Caco-2 (cell line): Measurements from ENCODE around the gene HEXA. TPM values are rescaled to one million over a fixed set of nuclear protein-coding genes. Genes with fewer than 3 reads are reported as not detected.
A peak's percentile ranks its signal among the peaks of the same experiment; 100 is the strongest.

Experiments used
- BruUV-seq: library from RNA; stranded (reverse); fragments of 400-500 nt; replicated peaks from 2 replicates; lab custom pipeline; 2021; lab: Mats Ljungman, UMichigan
- CTCF ChIA-PET: fragments of 300-600 bp; sonication (Branson Sonifier 250); formaldehyde crosslinking; loops from one replicate; lab custom pipeline; 2022; ENCODE audit warnings: antibody characterized with exemption; lab: Charles Lee
- POLR2A ChIA-PET: fragments of 300-600 bp; sonication (Branson Sonifier 250); formaldehyde crosslinking; loops from one replicate; lab custom pipeline; 2022; ENCODE audit warnings: antibody characterized with exemption; lab: Charles Lee
- DNase-seq, 2 experiments: peaks; one replicate each; pipeline versions ENCODE4 v3.0.0 to v3.0.0-alpha.2; 2020 to 2022
- H3K27me3 ChIP-seq: replicated peaks from 2 replicates; pipeline ENCODE4 v1.6.0; 2011; ENCODE audit warnings: low read length; ENCODE audit not compliant: control insufficient read depth, insufficient read depth
- H3K36me3 ChIP-seq: 2 replicates; pipeline ENCODE4 v1.5.1; 2011; ENCODE audit warnings: low read length; ENCODE audit not compliant: control insufficient read depth, insufficient read depth
- H3K4me1 ChIP-seq: fragments of 250-450 bp; sonication (Bioruptor Pico); 2 replicates; pipeline ENCODE4 v1.5.1; 2020; ENCODE audit warnings: mild to moderate bottlenecking
- H3K4me3 ChIP-seq: 2 replicates; pipeline ENCODE4 v1.5.1; 2011; ENCODE audit warnings: low read depth, mild to moderate bottlenecking, control low read depth, low read length
- H3K9me3 ChIP-seq: fragments of 250-450 bp; sonication (Bioruptor Pico); 2 replicates; pipeline ENCODE4 v1.5.1; 2020; ENCODE audit warnings: mild to moderate bottlenecking, moderate library complexity
- H3K27ac Mint-ChIP-seq: one replicate; pipeline ENCODE4 v1.8.0; 2022; ENCODE audit warnings: mixed read lengths; ENCODE audit not compliant: unreplicated experiment
- H3K27me3 Mint-ChIP-seq: one replicate; pipeline ENCODE4 v1.8.0; 2022; ENCODE audit warnings: mixed read lengths; ENCODE audit not compliant: insufficient read depth, unreplicated experiment
- H3K36me3 Mint-ChIP-seq: one replicate; pipeline ENCODE4 v1.8.0; 2022; ENCODE audit warnings: mild to moderate bottlenecking, mixed read lengths; ENCODE audit not compliant: insufficient read depth, unreplicated experiment
- H3K4me1 Mint-ChIP-seq: one replicate; pipeline ENCODE4 v1.8.0; 2022; ENCODE audit warnings: low read depth, mixed read lengths; ENCODE audit not compliant: unreplicated experiment
- H3K4me3 Mint-ChIP-seq: one replicate; pipeline ENCODE4 v1.8.0; 2022; ENCODE audit warnings: mild to moderate bottlenecking, moderate library complexity, mixed read lengths; ENCODE audit not compliant: unreplicated experiment
- H3K9me3 Mint-ChIP-seq: one replicate; pipeline ENCODE4 v1.8.0; 2022; ENCODE audit warnings: mixed read lengths; ENCODE audit not compliant: unreplicated experiment
- intact Hi-C: fragments of 100-400 bp; cut with micrococcal nuclease; formaldehyde crosslinking; loops from one replicate; pipeline ENCODE4 v1.10.0; 2022; ENCODE audit not compliant: unreplicated experiment
- total RNA-seq: library from RNA; stranded (reverse); gene quantifications from 2 replicates; pipeline ENCODE4 v1.2.3, GENCODE V29; 2022
- TF ChIP-seq, protein P1 (sequence below), 2 experiments: fragments of 200-600 bp in 1 of 2; IDR thresholded peaks; 1 replicate in 1 of 2; 2 replicates in 1 of 2; pipeline versions ENCODE4 v1.5.1 to v1.8.0; 2011 to 2022; ENCODE audit warnings: antibody characterized with exemption in 1 of 2, control low read depth in 1 of 2, inconsistent platforms in 1 of 2, low read depth in 1 of 2, low read length in 1 of 2, mild to moderate bottlenecking in 1 of 2, moderate library complexity in 1 of 2; ENCODE audit not compliant: insufficient read depth in 1 of 2, severe bottlenecking in 1 of 2, unreplicated experiment in 1 of 2

Gene HEXA
- total RNA-seq, 1 experiment from 2014 or later, result 151 TPM

DNA sequence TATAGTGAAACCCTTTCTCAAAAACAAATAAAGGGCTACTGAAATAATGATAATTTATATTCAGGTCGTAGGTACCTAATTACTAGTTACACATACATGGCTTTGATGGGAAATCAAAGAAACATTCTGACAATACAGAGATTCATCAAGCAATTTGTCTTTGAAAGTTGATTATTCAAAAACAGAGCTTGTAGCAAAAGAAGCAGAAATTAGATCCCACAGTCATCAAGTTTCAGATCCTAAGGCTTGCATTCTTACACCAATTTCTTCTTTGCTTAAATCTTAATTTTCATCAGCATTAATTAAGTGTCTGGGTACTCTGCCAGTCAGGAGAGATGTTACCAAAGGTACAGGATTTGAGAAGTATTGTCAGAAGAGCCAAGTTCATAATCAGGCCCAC lies 1.5 kb upstream of the HEXA start:
- Histone ChIP-seq H3K9me3 (no peaks in the 10 kb centered on the region), H3K27me3 (no peaks in the 10 kb centered on the region), H3K4me3 (no peak overlapping the region), H3K4me1 (peaks cover 16% of the 10 kb centered on the region; the same call in 1 of the 2 replicates), H3K36me3 (no peaks in the 10 kb centered on the region)
- H3K36me3 Mint-ChIP-seq, result peaks cover 17% of the 10 kb centered on the region
- no peak overlapping the region for H3K4me3 Mint-ChIP-seq
- peaks cover 16% of the 10 kb centered on the region for H3K4me1 Mint-ChIP-seq
- intact Hi-C loops, result no loop called here
- H3K27ac Mint-ChIP-seq, result no peak overlapping the region
- H3K9me3 Mint-ChIP-seq, result no peaks in the 10 kb centered on the region
- ChIA-PET POLR2A (no interaction called here), CTCF (no interaction called here)
- no peaks in the 10 kb centered on the region for H3K27me3 Mint-ChIP-seq
- no TSS peak for BruUV-seq
- TF ChIP-seq, protein P1, sequence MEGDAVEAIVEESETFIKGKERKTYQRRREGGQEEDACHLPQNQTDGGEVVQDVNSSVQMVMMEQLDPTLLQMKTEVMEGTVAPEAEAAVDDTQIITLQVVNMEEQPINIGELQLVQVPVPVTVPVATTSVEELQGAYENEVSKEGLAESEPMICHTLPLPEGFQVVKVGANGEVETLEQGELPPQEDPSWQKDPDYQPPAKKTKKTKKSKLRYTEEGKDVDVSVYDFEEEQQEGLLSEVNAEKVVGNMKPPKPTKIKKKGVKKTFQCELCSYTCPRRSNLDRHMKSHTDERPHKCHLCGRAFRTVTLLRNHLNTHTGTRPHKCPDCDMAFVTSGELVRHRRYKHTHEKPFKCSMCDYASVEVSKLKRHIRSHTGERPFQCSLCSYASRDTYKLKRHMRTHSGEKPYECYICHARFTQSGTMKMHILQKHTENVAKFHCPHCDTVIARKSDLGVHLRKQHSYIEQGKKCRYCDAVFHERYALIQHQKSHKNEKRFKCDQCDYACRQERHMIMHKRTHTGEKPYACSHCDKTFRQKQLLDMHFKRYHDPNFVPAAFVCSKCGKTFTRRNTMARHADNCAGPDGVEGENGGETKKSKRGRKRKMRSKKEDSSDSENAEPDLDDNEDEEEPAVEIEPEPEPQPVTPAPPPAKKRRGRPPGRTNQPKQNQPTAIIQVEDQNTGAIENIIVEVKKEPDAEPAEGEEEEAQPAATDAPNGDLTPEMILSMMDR (IDR thresholded peaks at IDR 0.05; ENCODE audit: insufficient read depth in 1 of 2, low read depth in 1 of 2, low read length in 1 of 2, severe bottlenecking in 1 of 2, unreplicated experiment in 1 of 2), result no peak
- no peak for DNase-seq

- H3K36me3 Mint-ChIP-seq, result peaks cover 26% of the 10 kb centered on the region
- no peaks in the 10 kb centered on the region for H3K36me3 ChIP-seq
- peaks cover 9% of the 10 kb centered on the region for H3K4me1 Mint-ChIP-seq
- intact Hi-C loops, result loop anchor here (1.0 kb wide), 1 partner anchor 98 kb away; no protein-coding TSS in a partner anchor
- ChIA-PET CTCF (interaction anchor here (0.9 kb wide), 1 partner anchor 63 kb away, joined by 3 read pairs; no protein-coding TSS in a partner anchor), POLR2A (interaction anchor here (0.7 to 1.9 kb wide), 2 partner anchors 59 to 98 kb away, joined by 3 to 6 read pairs; partner anchors contain the start of gene ARIH1)
- no TSS peak for BruUV-seq
- peak overlapping the region; percentile 88 for H3K27ac Mint-ChIP-seq
- peak overlapping the region; percentile 92 for H3K4me3 ChIP-seq
- no peaks in the 10 kb centered on the region for H3K9me3 ChIP-seq
- H3K9me3 Mint-ChIP-seq, result no peaks in the 10 kb centered on the region
- no peaks in the 10 kb centered on the region for H3K27me3 Mint-ChIP-seq
- H3K4me3 Mint-ChIP-seq, result peak overlapping the region; percentile 89
- DNase-seq, result peak in 1 of 2 experiments; percentile 74
- TF ChIP-seq, protein P1 (IDR thresholded peaks at IDR 0.05; ENCODE audit: insufficient read depth in 1 of 2, low read depth in 1 of 2, low read length in 1 of 2, severe bottlenecking in 1 of 2, unreplicated experiment in 1 of 2), result no peak
- no peaks in the 10 kb centered on the region for H3K27me3 ChIP-seq
- H3K4me1 ChIP-seq, result 0 out of 2 replicates have a peak, but pooled peaks cover 9% of the 10 kb centered on the region
Observed at GRCh38 chr15:72375501-72375845, 341 bp downstream of the HEXA start.

- no TSS peak for BruUV-seq
- no peak overlapping the region for H3K4me3 ChIP-seq
- no peak overlapping the region for H3K4me3 Mint-ChIP-seq
- H3K36me3 ChIP-seq, result peaks cover 2% of the 10 kb centered on the region; the same call in 1 of the 2 replicates
- CTCF ChIA-PET, result no interaction called here
- no peak for DNase-seq
- TF ChIP-seq, protein P1 (IDR thresholded peaks at IDR 0.05; ENCODE audit: insufficient read depth in 1 of 2, low read depth in 1 of 2, low read length in 1 of 2, severe bottlenecking in 1 of 2, unreplicated experiment in 1 of 2), result no peak
- H3K27me3 Mint-ChIP-seq, result no peaks in the 10 kb centered on the region
- H3K27ac Mint-ChIP-seq, result no peak overlapping the region
- no peaks in the 10 kb centered on the region for H3K27me3 ChIP-seq
- H3K4me1 ChIP-seq, result 0 out of 2 replicates have a peak, but pooled peaks cover 9% of the 10 kb centered on the region
- no peaks in the 10 kb centered on the region for H3K9me3 Mint-ChIP-seq
- intact Hi-C loops, result no loop called here
- H3K36me3 Mint-ChIP-seq, result peaks cover 29% of the 10 kb centered on the region
- H3K4me1 Mint-ChIP-seq, result peaks cover 9% of the 10 kb centered on the region
- POLR2A ChIA-PET, result no interaction called here
- H3K9me3 ChIP-seq, result no peaks in the 10 kb centered on the region
Observed at GRCh38 chr15:72372361-72372760, 3.5 kb downstream of the HEXA start.
